ENCODE results near the gene FGG.

DNA sequence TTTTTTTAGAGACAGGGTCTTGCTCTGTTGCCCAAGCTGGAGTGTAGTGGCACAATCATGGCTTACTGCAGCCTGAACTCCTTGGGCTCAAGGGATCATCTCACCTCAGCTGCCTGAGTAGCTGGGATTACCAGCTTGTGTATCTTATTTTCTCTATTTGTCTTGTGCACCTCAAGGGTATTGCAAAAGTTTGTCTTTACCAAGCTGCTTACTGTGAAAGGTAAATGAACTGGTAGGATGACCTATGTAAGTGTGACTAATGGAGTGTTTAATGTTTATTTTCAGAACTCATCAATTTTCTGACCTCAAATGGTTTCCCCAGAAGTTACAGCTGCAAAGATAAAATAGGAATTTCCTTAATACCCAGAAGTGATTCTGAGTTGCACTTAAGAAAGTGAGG is 16.6 kb downstream of the FGG start:
- no peak for TF ChIP-seq EZH2 (IDR thresholded peaks at IDR 0.05; ENCODE audit: low read length, missing control alignments)
- TF ChIP-seq, protein P1, sequence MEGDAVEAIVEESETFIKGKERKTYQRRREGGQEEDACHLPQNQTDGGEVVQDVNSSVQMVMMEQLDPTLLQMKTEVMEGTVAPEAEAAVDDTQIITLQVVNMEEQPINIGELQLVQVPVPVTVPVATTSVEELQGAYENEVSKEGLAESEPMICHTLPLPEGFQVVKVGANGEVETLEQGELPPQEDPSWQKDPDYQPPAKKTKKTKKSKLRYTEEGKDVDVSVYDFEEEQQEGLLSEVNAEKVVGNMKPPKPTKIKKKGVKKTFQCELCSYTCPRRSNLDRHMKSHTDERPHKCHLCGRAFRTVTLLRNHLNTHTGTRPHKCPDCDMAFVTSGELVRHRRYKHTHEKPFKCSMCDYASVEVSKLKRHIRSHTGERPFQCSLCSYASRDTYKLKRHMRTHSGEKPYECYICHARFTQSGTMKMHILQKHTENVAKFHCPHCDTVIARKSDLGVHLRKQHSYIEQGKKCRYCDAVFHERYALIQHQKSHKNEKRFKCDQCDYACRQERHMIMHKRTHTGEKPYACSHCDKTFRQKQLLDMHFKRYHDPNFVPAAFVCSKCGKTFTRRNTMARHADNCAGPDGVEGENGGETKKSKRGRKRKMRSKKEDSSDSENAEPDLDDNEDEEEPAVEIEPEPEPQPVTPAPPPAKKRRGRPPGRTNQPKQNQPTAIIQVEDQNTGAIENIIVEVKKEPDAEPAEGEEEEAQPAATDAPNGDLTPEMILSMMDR (conservative IDR thresholded peaks at IDR 0.05 in 1 of 2, IDR thresholded peaks at IDR 0.05 in 1 of 2; ENCODE audit: low read depth in 1 of 2, low read length in 2 of 2) = no peak

Measured in fibroblast of lung (primary cell).